Cortex of kidney (tissue), 1 donor: ENCODE data around the gene PRDM11.
A peak's percentile ranks its signal among the peaks of the same experiment; 100 is the strongest.

Source experiments
- DNase-seq: peaks from one replicate; lab custom pipeline; 2025; lab: John Stamatoyannopoulos, UW

Gene PRDM11

DNA sequence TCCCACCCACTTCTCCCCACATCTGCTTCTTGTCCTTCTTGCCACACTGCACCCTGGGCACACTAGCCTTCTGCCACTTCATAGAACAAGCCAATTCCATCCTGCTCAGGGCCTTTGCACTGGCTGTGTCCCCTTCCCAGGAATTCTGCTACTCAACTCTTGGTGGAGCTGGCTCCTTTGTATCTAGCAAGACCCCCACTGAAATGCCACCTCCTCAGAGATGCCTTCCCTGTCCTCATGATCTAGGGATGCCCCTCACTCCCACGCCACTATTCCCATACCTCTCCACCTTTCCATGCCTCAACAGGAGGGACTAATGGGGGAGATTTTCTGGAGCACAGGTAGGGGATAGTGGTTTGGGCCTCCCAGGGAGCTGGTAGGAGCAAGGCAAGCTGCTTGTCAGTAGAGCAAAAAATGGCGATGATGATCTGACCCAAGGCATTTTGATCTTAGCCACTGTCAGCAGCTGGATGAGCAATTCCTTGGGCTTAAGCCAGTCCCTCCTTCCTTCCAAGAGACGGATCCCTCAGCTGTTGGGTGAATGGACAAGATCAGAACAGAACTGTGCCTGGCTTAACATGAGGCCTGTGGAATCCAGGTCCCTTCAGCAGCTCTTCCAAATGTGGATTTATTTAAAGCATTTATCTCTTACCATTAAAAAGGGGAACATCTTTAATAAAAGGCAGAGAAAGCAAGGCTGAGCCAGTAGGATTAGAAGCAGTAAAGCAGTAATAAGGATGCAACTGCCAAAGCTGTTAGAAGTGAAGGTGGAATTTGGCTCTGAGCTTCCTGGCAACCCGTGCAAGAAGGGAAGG is 4.0 kb upstream of the PRDM11 start:
- DNase-seq, result no peak

DNA sequence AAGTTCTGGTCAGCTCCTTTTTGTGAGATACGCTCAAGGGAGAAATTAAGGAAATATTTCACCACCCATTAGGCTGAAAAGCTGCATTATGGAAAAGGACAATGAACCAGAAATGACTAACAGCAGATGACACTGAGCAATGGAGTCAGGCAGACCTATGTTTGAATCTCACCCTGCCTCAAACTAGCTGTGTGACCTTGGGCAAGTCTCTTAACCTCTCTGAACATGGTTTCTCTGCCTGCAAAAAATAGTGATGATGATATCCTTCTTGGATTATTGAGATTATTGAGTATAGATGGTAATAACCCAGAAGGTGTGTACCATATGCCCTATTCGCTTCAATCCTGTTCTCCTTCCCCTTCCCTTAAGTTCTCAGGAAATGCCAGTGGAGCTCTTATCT is 2.9 kb upstream of the PRDM11 start:
- DNase-seq, result no peak

DNA sequence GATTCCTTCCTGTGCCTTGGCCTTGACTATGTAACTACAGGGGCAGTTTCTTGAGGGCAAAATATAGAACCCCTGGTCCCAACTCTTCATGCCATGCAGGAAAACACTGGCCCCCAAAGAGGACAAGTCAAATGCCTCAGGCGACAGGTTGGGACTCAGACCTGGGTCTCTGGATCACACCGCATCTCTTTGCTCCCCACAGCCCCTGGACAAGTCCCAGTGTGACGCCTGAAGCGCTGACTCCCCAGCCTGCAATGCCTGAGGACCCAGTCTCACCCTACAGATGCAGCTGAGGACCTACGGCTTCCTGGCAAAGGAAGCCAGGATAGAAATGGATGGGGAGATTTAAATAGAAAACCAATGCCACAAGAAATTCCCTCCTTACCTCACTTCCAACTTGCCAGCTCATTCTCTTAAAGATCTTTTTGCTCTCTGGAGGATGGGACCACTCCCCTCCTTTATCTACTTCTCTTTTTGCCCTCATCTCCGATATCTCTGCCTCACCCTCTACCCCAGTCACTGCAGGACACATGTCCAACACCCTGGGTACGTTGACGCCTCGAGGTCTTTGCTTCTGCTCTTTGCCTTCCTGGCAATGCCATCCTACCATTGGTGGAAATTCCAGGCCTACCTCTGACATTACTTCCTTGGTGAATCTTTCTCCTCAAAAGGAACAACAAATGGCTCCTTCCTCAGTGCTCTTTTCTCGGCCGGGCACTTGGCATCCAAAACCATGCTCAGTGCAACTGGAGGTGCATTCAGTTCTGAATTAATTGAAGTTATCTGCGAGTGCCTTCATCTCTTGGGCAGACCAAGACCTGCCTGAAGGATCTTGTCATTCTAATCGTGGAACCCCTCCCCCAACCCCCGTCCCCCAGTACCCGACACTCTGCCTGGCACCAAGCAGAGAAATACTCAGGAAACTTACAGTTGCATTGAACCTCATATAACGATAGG is 2.0 kb upstream of the PRDM11 start:
- no peak for DNase-seq

DNA sequence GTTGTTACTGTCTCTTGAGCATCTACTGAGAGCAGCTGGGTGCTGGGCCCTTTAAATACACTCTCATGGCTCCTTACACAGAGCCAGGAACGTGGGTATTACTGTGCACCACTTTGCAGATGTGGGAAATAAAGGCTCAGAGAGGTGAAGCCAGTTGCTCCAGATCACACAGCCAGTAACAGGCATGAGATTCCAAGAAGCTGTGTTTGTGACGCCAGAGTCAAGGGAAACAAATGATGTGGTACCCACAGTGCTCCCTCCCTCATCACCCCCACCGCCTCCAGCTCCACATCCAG is 1.4 kb upstream of the PRDM11 start:
- DNase-seq, result no peak

DNA sequence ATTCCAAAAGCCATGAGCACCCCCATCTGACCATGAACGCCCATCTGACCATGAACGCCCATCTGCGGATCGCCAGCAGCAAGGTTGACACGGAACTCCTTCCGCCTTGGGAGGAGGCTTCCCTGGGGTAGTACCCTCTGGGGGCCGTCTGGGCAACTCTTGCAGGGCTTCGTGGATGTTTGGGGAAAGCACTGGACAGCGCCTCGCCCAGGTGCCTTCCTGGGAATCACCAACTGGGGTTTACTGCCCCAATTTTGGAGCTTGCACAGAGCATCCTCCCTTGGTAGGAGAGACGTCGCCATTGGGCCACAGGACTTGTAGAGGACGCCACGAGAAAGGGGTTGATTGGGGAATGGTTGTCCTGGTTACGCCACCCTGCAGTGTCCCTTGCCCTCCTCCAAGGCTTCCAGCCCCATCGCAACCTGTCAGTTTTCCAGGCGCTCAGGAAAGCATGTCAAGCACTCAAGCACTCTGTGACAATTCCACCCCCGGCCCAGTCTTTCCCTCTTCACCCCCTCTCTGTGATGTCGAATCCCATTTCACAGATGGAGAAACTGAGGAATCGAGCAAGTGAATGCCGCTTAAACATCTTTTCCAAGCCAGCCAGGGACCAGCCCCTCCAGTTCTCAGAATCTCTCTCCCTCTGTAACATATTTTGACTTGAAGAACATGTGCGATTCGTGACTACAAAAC is 914 bp upstream of the PRDM11 start:
- DNase-seq, result no peak

DNA sequence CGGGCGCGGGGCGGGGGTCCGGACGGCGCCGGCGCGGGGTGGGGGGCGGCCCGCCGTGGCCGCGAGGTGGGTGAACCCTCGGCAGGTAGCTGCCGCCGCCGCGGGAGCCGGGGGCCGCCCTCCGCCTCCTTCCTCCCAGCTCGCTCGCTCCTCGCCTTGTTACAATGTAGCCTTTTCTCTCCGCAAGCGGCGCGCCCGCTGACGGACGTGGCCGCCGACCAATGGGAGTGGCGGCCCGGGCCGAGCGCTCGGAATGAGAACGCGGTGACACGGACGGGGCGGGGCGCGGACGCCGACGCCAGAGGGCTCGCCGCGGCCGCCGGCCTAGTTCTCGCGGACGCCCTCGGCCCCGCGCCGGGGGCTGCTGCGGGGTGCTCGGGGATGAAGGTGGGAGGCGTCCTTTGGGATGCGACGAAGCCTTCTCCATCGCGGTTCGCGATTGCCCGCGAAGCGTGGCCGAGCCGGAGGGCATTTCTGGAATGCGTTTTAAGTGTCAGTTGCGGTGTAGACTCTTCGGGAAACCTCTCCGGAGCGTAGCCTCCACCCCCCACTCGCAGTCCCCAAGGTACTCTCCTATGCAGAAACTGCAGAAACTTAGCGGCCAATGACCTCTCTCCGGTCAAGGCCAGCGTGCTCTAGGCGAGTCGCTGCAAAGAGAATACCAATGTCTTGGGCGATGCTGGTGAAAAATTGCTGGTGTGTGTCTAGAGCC is 734 bp downstream of the PRDM11 start:
- peak; percentile 60 for DNase-seq

DNA sequence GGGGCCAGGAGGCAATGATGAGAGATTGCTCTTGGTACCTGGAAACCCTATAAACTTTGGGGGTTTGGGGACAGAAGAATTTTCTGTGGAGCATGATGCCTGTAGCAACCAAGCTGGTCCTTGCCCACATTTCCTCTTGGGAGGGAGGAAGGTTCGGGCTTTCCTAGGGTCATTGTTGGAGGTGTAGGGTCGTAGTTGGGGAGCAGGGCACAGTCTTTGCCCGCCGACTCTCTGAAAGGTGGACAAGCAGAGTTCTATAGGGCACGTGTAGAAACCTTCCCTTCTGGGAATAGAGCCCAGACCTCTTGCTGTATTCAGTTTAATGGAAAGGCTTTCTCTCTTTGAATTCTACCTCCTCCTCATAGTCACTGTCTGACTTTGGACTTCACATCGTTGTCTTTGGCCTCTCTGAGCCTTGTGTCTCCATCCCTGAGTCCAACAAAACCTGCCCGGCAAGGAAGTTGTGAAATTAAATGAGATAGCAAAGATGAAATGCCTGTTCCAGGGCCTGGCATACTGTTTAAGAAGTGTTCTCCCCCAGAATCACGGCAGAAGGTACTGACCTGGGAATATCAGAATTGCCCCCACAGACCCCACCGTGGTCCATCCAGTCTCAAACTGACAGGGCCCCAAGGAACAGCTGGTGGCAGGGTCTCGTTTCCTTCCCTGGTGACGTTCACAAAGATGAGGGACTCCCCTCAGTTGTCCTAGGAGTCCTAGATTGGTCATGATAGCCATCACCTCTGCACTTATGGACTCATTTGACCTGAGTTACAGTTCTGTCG is 1.6 kb downstream of the PRDM11 start:
- DNase-seq, result no peak

DNA sequence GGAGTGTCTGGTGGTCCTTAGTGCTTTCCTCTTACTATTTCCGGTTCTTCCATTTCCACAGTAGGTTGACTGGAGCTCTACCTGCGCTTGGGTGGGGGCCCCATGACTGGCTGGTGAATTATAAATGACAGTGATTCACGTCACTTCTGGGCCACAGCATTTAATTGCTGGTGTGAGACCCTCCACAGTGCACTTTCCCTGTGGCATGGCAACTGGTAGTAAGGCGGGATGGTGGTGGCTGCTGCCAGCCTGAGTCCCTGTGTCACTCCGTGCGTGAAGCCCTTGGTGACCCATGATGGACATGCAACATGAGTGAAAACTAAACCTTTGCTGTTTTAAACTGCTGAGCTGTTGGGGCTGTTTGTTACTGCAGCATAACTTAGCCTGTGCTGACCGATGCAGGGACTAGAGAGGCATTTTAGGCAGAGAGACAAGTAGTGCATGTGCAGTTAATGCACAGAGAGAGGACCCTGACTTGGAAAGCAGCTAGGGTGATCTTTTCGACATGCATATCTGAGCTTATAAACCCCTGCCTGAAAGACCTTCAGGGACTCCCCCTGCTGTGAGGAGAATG is 3.1 kb downstream of the PRDM11 start:
- DNase-seq, result no peak

DNA sequence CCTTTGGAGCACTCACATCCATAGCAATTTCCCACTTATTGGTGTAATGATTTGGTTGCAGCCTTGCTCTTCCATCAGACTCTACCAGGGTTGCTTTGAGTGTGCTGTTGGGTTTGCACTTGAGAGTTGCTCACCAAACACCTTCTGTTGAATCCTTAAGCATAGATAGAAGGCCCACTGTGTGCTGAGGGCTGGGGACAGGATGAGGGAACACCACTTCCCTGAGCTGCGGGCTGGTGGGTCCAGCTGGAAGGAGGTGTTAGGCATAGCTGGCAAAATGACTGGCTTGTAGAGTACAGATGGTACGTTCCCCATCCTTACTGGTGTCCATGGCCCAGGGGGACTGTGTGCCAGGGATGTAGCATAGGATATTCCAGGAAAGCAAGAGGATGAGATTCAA is 3.9 kb downstream of the PRDM11 start:
- no peak for DNase-seq

DNA sequence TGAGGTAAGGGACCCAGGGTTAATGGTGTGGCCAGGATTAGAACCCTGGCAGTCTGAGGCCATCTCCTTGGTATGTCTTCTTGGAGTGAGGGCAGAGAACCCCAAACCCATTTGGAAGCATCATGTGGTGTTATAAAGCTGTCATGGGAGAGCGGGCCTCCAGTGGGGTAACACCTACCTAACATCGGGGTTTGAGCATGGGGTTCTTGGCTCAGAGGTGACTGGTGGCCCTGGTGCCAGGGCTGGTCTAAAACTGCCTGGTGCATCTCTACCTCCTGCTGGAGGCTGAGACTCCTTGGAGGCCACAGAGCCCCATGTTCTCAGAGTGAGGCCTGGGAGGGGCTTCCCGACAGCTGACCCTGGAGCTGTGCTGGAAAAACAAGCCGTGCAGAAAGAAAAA is 4.5 kb downstream of the PRDM11 start:
- DNase-seq, result no peak

DNA sequence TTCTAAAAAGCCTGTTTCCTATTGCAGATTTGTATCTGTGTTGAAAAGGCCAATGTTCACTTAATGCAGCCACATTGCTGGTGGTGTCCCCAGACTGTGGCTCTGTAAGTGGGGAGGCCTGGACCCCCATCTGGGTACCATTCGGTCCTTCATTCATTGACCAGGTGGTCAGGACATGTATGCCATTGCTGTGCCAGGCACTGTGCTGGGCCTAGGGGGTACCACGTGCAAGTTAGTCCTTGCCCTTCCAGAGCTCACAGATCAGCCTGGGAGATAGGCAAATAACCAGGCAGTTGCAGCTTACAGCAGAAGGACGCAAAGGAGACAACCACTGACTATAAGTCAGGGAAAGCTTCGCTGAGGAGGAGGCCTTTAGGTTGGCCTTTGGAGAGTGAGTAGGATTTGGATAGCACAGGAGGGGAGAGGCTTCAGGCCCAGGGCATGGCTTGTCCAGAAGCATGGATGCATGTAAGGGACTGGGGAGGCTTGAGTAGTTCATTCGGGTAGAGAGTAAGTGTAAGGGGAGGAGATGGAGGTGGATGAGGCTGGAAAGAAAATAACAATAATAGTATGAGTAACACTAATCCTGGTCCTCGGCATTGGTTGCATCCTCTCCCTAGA is 5.0 kb downstream of the PRDM11 start:
- DNase-seq, result no peak

DNA sequence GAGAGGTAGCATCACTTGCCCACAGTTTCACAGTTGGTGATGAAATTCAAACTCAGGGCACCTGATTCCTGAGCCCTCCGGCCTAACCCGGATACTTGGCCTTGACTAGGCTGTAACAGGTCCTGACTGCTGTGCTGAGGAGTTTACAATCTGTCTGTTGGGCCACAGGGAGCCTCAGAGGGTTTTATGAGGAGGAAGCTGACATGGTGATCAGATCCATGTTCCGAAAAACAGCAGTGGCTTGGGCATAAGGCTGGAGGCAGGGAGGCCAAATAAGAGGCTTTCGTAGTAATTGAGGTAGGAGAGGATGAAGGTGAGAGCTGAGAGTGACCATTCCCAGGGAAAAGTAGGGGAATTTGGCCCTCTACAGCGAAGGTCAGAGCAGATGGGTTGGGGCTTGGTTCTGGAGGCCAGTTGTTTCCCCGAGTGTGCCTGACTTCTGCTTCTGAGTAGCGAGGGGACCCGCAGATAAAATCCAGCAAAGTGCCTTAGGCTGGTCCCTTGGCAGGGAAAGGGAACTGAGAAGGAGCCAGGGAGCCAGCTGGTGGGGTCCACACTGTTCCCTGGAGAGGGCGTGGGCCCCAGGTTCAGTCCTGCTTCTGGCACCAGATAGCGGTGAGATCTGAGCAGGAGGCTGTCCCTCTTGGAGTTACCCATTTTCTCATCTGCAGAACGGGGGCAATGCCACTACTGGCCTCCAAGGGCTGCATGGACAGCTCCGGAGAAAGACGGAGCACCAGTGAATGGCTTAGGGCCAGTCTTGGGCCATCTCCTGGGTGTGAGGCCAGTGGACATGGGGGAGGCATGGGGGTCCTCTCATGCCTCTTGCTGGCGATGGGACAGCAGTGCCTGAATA is 6.5 kb downstream of the PRDM11 start:
- DNase-seq, result no peak

DNA sequence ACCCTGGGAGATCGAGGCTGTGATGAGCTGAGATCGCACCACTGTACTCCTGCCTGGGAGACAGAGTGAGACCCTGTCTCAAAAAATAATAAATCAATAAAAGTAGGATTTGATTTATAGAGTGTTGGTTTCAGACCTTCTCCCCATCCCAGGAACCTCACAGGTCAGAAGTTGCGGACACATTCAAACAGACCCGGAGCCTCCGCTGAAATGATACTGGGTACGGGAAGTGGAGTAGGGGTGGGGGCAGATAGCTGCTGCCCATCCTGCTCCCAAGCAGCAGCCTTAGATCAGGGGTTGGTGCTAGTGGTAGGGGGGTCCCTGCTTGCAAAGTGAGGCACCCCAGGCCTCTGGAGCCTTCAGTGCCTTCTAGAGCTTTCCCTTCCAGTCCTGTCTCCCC is 7.8 kb downstream of the PRDM11 start:
- DNase-seq, result no peak

DNA sequence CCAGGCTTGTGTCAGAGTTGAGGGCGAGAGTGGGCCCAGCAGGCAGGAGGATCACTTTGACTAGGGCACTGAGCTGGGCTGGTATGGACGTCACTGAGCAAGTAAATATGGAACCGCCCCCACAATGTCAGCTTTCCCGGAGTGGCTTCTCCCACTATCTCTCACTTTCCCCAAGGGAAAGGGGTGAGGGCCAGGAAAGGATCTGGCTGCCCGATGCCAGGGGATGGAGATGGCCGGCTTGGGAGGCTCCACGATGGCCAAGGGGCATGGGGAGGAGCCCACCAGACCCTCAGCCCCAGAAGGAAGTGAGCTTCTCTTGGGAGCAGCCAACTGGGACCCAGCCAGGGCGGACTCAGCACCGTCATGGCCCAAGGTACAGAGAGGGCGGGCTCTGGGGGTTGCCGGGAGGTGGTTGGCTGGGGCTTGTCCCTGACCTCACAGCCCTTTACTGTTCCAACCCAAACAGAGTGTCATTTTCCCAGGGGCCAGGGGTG is 8.7 kb downstream of the PRDM11 start:
- no peak for DNase-seq

DNA sequence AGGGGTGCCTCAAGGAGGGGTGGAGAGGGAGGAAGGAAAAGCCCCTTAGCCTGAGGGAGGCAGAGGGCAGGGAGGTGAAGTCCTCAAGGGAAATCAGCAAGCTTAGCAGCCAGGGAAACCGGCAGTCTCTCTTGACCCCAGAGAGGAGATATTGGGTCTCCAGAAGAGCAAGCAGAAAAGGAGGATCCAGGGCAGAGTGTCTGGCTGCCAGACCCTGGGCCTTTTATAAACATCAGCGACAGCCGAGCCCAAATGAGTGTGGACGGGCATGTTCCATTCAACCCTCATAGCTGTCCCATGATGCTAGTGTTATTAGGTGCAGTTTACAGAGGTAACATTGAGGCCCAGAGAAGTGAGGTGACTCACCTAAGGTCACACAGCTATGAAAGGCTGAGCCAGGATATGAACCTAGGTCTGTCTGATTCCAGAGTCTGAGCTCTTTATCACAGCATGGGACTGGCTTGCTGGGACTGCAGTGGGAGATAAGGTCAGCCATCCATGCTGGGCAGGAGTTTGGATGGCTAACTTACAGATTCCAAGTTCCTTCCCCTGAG is 9.3 kb downstream of the PRDM11 start:
- DNase-seq, result no peak

DNA sequence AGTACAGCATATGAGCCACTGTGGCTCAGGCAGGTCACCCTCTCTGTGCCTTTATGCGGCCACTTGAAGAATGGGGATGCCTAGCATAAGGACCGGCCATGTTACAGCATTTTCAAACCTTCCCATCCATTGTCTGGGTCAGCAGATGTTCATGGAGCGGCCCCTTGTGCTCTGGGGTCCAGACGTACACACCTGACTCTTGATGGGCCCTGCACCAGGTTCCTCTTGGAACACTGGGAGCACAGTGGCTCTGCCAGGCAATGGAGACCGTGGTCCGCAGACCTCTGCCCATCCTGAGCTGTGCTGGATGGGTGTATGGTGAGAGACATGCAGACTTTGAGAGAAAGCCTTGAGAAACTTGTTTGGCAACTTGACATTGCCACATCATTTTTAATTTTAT is 9.8 kb downstream of the PRDM11 start:
- DNase-seq, result no peak

DNA sequence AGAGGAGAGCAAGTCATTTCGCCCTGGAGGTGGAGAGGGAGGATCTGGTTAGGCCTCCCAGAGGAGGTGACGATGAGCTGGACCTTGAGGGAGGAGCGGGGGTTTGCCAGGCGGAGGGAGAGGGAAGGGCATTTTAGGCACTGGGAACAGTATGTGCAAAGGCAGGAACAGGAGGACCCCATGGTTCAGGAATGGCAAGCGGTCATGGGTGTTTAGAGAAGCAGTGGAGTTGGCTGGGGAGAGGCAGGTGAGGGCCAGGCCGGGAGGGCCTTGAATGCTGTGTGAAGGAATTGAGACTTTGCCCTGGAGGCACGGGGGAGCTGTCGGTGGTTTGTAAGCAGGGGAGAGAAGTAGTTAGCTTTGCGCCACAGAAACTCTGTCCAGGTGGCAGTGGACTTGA is 10.3 kb downstream of the PRDM11 start:
- DNase-seq, result no peak

DNA sequence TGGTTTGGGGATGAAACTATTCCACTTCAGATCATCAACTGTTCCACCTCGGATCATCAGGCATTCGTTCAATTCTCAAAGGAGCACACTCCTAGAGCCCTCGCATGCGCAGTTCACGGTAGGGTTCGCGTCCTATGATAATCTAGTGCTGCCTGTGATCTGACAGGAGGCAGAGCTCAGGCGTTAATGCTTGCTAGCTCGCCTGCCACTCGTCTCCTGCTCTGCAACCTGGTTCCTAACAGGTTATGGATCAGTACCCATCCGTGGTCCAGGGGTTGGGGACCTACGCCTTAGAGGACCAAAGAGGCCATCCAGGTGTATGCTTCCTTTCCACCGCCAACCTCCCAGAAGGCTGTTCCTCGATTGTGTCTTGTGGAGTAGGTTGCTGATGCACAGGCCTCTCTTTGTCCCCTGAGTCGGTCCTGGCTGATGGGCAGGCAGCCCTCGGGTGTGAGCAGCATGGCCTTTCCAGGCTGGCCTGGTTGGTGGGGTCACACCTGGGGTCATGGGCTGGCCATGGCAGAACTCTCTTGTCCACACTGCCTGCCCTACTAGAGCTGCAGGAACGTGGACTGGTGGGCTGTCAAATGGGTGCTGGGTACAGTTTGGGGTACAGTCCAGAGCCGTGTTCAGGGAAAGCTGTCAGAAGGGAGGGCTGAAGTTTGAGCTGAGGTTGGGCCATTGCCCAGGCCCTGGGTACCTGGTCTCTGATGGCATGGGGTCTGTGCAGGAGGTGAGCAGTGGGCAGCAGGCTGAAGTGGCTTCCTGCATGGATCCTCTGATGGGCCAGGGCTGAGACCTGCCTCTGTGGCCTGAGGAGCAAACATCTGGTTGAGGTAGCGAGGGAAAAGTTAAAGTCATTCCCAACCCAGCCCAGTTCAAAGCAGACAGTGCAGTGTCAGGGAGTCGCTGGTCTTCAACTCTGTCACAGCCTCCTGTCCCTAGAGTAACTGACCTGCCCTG is 11.1 kb downstream of the PRDM11 start:
- no peak for DNase-seq
